Neural crest cell (in vitro differentiated cells): ENCODE results near the gene PRKCG. TPM values are rescaled to one million over a fixed set of nuclear protein-coding genes. Genes with fewer than 3 reads are reported as not detected.

ENCODE experiments used
- DNase-seq: peaks from one replicate; pipeline ENCODE4 v3.0.0; 2021; ENCODE audit warnings: low read depth, mixed read lengths, low spot score
- H3K27ac Mint-ChIP-seq: one replicate; pipeline ENCODE4 v1.8.0; 2021; ENCODE audit warnings: mild to moderate bottlenecking, mixed read lengths; ENCODE audit not compliant: unreplicated experiment
- H3K27me3 Mint-ChIP-seq: 2 replicates; pipeline ENCODE4 v1.8.0; 2021; ENCODE audit warnings: low read depth, mild to moderate bottlenecking, mixed read lengths
- H3K36me3 Mint-ChIP-seq: 2 replicates; pipeline ENCODE4 v1.8.0; 2021; ENCODE audit warnings: low read depth, mild to moderate bottlenecking, mixed read lengths
- H3K4me1 Mint-ChIP-seq: 2 replicates; pipeline ENCODE4 v1.8.0; 2021; ENCODE audit warnings: mixed read lengths
- H3K4me3 Mint-ChIP-seq: one replicate; pipeline ENCODE4 v1.8.0; 2021; ENCODE audit warnings: mild to moderate bottlenecking, mixed read lengths
- H3K9me3 Mint-ChIP-seq: 2 replicates; pipeline ENCODE4 v1.8.0; 2021; ENCODE audit warnings: mixed read lengths
- CTCF ChIP-seq: fragments of 200-600 bp; sonication (generic); conservative IDR thresholded peaks from 2 replicates; pipeline ENCODE4 v1.5.0; 2021; ENCODE audit warnings: antibody characterized with exemption, mild to moderate bottlenecking
- total RNA-seq: library from RNA; stranded (reverse); gene quantifications from 2 replicates; pipeline ENCODE4 v1.2.1, GENCODE V29; 2021

PRKCG gene
- total RNA-seq, 1 donor from 2014 or later: 0.65 TPM

DNA sequence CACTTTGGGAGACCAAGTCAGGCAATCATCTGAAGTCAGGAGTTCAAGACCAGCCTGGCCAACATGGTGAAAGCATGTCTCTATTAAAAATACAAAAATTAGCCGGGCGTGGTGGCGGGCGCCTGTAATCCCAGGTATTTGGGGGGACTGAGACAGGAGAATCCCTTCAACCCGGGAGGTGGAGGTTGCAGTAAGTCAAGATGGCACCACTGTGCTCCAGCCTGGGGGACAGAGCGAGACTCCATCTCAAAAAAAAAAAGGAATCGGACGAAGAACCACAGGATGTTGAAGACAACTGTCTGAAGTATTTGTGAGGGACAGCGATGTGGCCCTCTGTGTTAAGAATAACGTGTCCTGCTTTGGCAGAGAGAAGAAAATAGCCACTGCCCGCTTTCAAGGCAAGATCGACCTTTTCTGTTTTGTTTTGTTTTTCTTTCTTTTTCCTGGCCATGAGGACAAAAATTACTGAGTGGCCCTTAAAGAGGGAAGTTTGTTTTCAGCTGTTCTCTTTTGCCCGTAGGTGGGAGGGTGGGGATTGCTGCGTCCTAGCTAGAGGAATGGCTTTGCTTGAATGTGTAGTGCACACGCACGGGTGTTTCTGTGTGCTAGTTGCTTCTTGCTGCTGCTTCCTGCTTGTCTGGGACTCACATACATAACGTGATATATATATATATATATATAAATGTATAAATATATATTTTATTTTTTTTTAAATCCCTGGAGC, 6.2 kb upstream of the PRKCG start:
- Mint-ChIP-seq H3K27me3 (no peaks in the 10 kb centered on the region), H3K27ac (no peak overlapping the region), H3K36me3 (peaks cover 9% of the 10 kb centered on the region), H3K4me1 (peaks cover 6% of the 10 kb centered on the region), H3K4me3 (no peak overlapping the region), H3K9me3 (no peaks in the 10 kb centered on the region)
- no peak for TF ChIP-seq CTCF
- DNase-seq: no peak

DNA sequence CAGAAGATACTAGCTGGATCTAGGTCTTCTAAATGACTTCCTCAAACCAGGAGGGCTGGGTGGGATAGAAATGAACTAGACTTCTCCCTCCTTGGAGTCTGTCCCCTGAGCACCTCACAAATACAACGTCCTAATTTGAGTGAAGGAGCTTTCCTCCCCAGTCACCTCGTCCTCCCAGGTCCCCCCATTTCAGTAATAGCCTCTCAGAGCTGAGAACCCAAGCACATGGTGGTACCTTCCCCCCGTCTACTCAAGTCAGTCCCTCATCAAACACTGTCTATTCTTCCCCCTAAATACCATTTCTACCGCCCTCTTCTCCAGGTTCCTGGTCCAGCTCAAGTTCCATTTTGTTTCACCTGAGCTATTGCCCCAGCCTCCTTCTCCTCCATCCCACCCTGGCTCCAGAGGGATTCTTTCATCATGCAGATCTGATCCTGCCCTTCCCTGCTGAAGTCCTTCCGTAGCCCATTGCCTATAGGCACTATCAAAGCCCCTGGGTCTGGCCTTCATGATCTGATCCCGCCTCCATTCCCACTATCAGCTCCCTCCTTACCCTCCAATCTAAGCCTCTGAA, 5.3 kb upstream of the PRKCG start:
- no peaks in the 10 kb centered on the region for H3K9me3 Mint-ChIP-seq
- H3K27me3 Mint-ChIP-seq: no peaks in the 10 kb centered on the region
- TF ChIP-seq CTCF: no peak
- no peak for DNase-seq
- H3K36me3 Mint-ChIP-seq: peaks cover 9% of the 10 kb centered on the region
- no peak overlapping the region for H3K27ac Mint-ChIP-seq
- peak overlapping the region; percentile 44 for H3K4me3 Mint-ChIP-seq
- H3K4me1 Mint-ChIP-seq: peaks cover 6% of the 10 kb centered on the region

GRCh38 chr19:53877361-53877766, 4.6 kb upstream of the PRKCG start:
- Mint-ChIP-seq H3K36me3 (peaks cover 9% of the 10 kb centered on the region), H3K9me3 (no peaks in the 10 kb centered on the region), H3K4me1 (peaks cover 6% of the 10 kb centered on the region), H3K4me3 (peak overlapping the region; percentile 44), H3K27me3 (peaks cover 3% of the 10 kb centered on the region), H3K27ac (no peak overlapping the region)
- no peak for TF ChIP-seq CTCF
- DNase-seq: no peak

DNA sequence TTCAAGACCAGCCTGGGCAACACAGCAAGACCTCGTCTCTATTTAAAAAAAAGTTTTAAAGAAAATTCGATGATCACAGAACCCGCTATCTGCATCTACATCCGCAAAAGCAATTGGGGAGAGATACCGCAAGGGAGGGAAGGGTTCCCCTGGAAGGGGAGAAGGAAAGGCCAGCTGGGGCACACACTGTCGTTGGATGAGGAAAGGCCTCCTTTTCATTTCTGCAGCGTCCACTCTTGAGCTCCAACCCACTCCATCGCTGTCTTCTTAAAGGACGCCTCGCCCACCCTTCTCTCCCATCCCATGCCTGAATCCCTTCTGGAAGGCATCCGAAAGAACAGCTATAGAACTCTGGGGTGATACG, 3.2 kb upstream of the PRKCG start:
- Mint-ChIP-seq H3K36me3 (peaks cover 8% of the 10 kb centered on the region), H3K9me3 (no peaks in the 10 kb centered on the region), H3K4me3 (no peak overlapping the region), H3K27ac (peak overlapping the region; percentile 91), H3K4me1 (peaks cover 9% of the 10 kb centered on the region), H3K27me3 (peaks cover 13% of the 10 kb centered on the region)
- no peak for DNase-seq
- TF ChIP-seq CTCF: no peak

- Mint-ChIP-seq H3K27me3 (peaks cover 20% of the 10 kb centered on the region), H3K36me3 (peaks cover 2% of the 10 kb centered on the region), H3K4me3 (no peak overlapping the region), H3K9me3 (no peaks in the 10 kb centered on the region), H3K27ac (peak overlapping the region; percentile 91), H3K4me1 (peaks cover 12% of the 10 kb centered on the region)
- no peak for TF ChIP-seq CTCF
- DNase-seq: peak; percentile 99
These were observed 2.6 kb upstream of the PRKCG start for GRCh38 chr19:53879140-53880081.
